OCI-LY7 (cell line): ENCODE measurements around the gene RPS6KA2. TPM values are rescaled to one million over a fixed set of nuclear protein-coding genes. Genes with fewer than 3 reads are reported as not detected.

Experiments used
- BruUV-seq: library from RNA; stranded (reverse); fragments of 400-500 nt; replicated peaks from 2 replicates; lab custom pipeline; 2021; lab: Mats Ljungman, UMichigan
- CTCF ChIA-PET: fragments of 300-600 bp; sonication (Branson Sonifier 250); formaldehyde crosslinking; loops from one replicate; lab custom pipeline; 2022; ENCODE audit warnings: antibody characterized with exemption; ENCODE audit not compliant: unreplicated experiment; lab: Charles Lee
- POLR2A ChIA-PET: fragments of 300-600 bp; sonication (Branson Sonifier 250); formaldehyde crosslinking; loops from one replicate; lab custom pipeline; 2022; ENCODE audit warnings: antibody characterized with exemption; lab: Charles Lee
- DNase-seq: peaks from one replicate; pipeline ENCODE4 v3.0.0-alpha.2; 2015; ENCODE audit warnings: low spot score
- H2AFZ ChIP-seq: fragments of 200-600 bp; sonication (generic), shearing (Covaris generic); 2 replicates; pipeline ENCODE4 v1.6.1; 2014; ENCODE audit warnings: mild to moderate bottlenecking, antibody characterized with exemption, low read length, moderate library complexity
- H3K27ac ChIP-seq: fragments of 200-600 bp; sonication (generic); 2 replicates; pipeline ENCODE4 v1.5.1; 2014; ENCODE audit warnings: mixed run types, low read depth, mild to moderate bottlenecking, moderate library complexity, low read length, inconsistent platforms; ENCODE audit not compliant: poor library complexity, severe bottlenecking
- H3K36me3 ChIP-seq: fragments of 200-600 bp; sonication (generic); 2 replicates; pipeline ENCODE4 v1.6.1; 2014; ENCODE audit warnings: mild to moderate bottlenecking, antibody characterized with exemption, low read length, moderate library complexity, mixed read lengths; ENCODE audit not compliant: insufficient read depth
- H3K4me1 ChIP-seq: fragments of 200-600 bp; sonication (generic); 2 replicates; pipeline ENCODE4 v1.5.1; 2014; ENCODE audit warnings: mild to moderate bottlenecking, low read length; ENCODE audit not compliant: insufficient read depth, poor library complexity, severe bottlenecking
- H3K4me2 ChIP-seq: fragments of 200-600 bp; sonication (generic); 2 replicates; pipeline ENCODE4 v1.6.1; 2014; ENCODE audit warnings: mild to moderate bottlenecking, low read length
- H3K4me3 ChIP-seq: fragments of 200-600 bp; sonication (generic); 2 replicates; pipeline ENCODE4 v1.5.1; 2014; ENCODE audit warnings: mild to moderate bottlenecking, low read depth, low read length; ENCODE audit not compliant: poor library complexity, severe bottlenecking
- H3K79me2 ChIP-seq: fragments of 200-600 bp; sonication (generic); 2 replicates; pipeline ENCODE4 v1.6.1; 2016; ENCODE audit warnings: low read depth, mild to moderate bottlenecking, low read length, moderate library complexity, mixed read lengths; ENCODE audit not compliant: insufficient read depth
- H3K9me2 ChIP-seq: fragments of 200-600 bp; sonication (generic); 2 replicates; pipeline ENCODE4 v1.6.1; 2016; ENCODE audit warnings: mild to moderate bottlenecking, low read length, mixed read lengths; ENCODE audit not compliant: insufficient read depth
- H3K9me3 ChIP-seq: fragments of 200-600 bp; sonication (generic); 2 replicates; pipeline ENCODE4 v1.6.1; 2014; ENCODE audit warnings: mild to moderate bottlenecking, mixed run types, low read length, mixed read lengths
- H4K20me1 ChIP-seq: fragments of 200-600 bp; sonication (generic); 2 replicates; pipeline ENCODE4 v1.6.1; 2014; ENCODE audit warnings: mild to moderate bottlenecking, antibody characterized with exemption, low read length, moderate library complexity, mixed read lengths; ENCODE audit not compliant: insufficient read depth
- CTCF ChIP-seq: fragments of 200-600 bp; sonication (generic); conservative IDR thresholded peaks from 2 replicates; pipeline ENCODE4 v1.5.1; 2014; ENCODE audit warnings: mild to moderate bottlenecking, antibody characterized with exemption, low read length, moderate library complexity, mixed read lengths
- EZH2phosphoT487 ChIP-seq: fragments of 200-600 bp; sonication (generic); IDR thresholded peaks from 2 replicates; pipeline ENCODE4 v1.6.1; 2018; ENCODE audit warnings: low read depth, borderline replicate concordance, mild to moderate bottlenecking, mixed run types, antibody characterized with exemption, low read length, moderate library complexity, mixed read lengths
- intact Hi-C: fragments of 100-400 bp; cut with micrococcal nuclease; formaldehyde crosslinking; loops from one replicate; pipeline ENCODE4 v1.10.0; 2022; ENCODE audit not compliant: unreplicated experiment
- total RNA-seq, 2 experiments: library from RNA; depleted of rRNA in 1 of 2; stranded (reverse); fragments of >200 nt in 1 of 2; shearing (Covaris generic) in 1 of 2; gene quantifications; 2 replicates each; pipeline ENCODE4 v1.2.3, GENCODE V29; 2014 to 2022

The RPS6KA2 gene
- total RNA-seq, 2 experiments from 2014 or later = 0.69 to 1.9 TPM

- Histone ChIP-seq H4K20me1 (no peaks in the 10 kb centered on the region), H3K4me3 (no peak overlapping the region), H2AFZ (no peak overlapping the region), H3K9me2 (no peaks in the 10 kb centered on the region), H3K4me1 (no peaks in the 10 kb centered on the region), H3K36me3 (no peaks in the 10 kb centered on the region), H3K79me2 (no peaks in the 10 kb centered on the region), H3K27ac (no peak overlapping the region), H3K9me3 (no peaks in the 10 kb centered on the region), H3K4me2 (no peak overlapping the region)
- POLR2A ChIA-PET = no interaction called here
- no peak for TF ChIP-seq CTCF
- TF ChIP-seq EZH2phosphoT487 = no peak
- DNase-seq = no peak
- intact Hi-C loops = no loop called here
- BruUV-seq = no TSS peak
- CTCF ChIA-PET = interaction anchor here (0.6 kb wide), 1 partner anchor 533 kb away, joined by 4 read pairs; no protein-coding TSS in a partner anchor
These were observed 31.2 kb upstream of the RPS6KA2 start for GRCh38 chr6:166658115-166658791.

- H3K4me1 ChIP-seq = no peaks in the 10 kb centered on the region
- no peak overlapping the region for H2AFZ ChIP-seq
- no peak overlapping the region for H3K4me3 ChIP-seq
- CTCF ChIA-PET = no interaction called here
- no TSS peak for BruUV-seq
- H4K20me1 ChIP-seq = no peaks in the 10 kb centered on the region
- H3K9me3 ChIP-seq = no peaks in the 10 kb centered on the region
- intact Hi-C loops = no loop called here
- TF ChIP-seq EZH2phosphoT487 = no peak
- TF ChIP-seq CTCF = no peak
- no peaks in the 10 kb centered on the region for H3K9me2 ChIP-seq
- no peak overlapping the region for H3K4me2 ChIP-seq
- H3K27ac ChIP-seq = no peak overlapping the region
- no peaks in the 10 kb centered on the region for H3K79me2 ChIP-seq
- POLR2A ChIA-PET = interaction anchor here (0.9 kb wide), 1 partner anchor 20 kb away, joined by 3 read pairs; no protein-coding TSS in a partner anchor
- no peak for DNase-seq
- no peaks in the 10 kb centered on the region for H3K36me3 ChIP-seq
These were observed 30.5 kb upstream of the RPS6KA2 start for GRCh38 chr6:166657531-166657930.
